H9 (cell line): ENCODE data around the gene ZNF429. TPM values are rescaled to one million over a fixed set of nuclear protein-coding genes. Genes with fewer than 3 reads are reported as not detected.

Experiments used
- DNase-seq: peaks from one replicate; pipeline ENCODE4 v3.0.0-alpha.2; 2017
- H2AFZ ChIP-seq: one replicate; pipeline ENCODE4 v1.6.1; 2013; ENCODE audit warnings: mild to moderate bottlenecking, low read length, control low read depth, moderate library complexity
- H2AK5ac ChIP-seq: 2 replicates; pipeline ENCODE4 v1.6.1; 2013; ENCODE audit warnings: low read length, control low read depth, mixed read lengths; ENCODE audit not compliant: insufficient read length
- H2BK120ac ChIP-seq: one replicate; pipeline ENCODE4 v1.6.1; 2013; ENCODE audit warnings: low read depth, mild to moderate bottlenecking, low read length, control low read depth, inconsistent platforms; ENCODE audit not compliant: poor library complexity, severe bottlenecking
- H2BK12ac ChIP-seq: 2 replicates; pipeline ENCODE4 v1.6.1; 2013; ENCODE audit warnings: low read length, control low read depth, mixed read lengths, low read depth; ENCODE audit not compliant: insufficient read length
- H2BK15ac ChIP-seq: 2 replicates; pipeline ENCODE4 v1.6.1; 2013; ENCODE audit warnings: low read depth, low read length, control low read depth
- H2BK20ac ChIP-seq: one replicate; pipeline ENCODE4 v1.6.1; 2013; ENCODE audit warnings: low read depth, mild to moderate bottlenecking, low read length, control low read depth, inconsistent platforms; ENCODE audit not compliant: poor library complexity, severe bottlenecking
- H2BK5ac ChIP-seq: 2 replicates; pipeline ENCODE4 v1.6.1; 2013; ENCODE audit warnings: low read length, control low read depth, mixed read lengths; ENCODE audit not compliant: insufficient read length
- H3K14ac ChIP-seq: 2 replicates; pipeline ENCODE4 v1.6.1; 2013; ENCODE audit warnings: low read length, control low read depth; ENCODE audit not compliant: insufficient read depth
- H3K18ac ChIP-seq: 2 replicates; pipeline ENCODE4 v1.6.1; 2013; ENCODE audit warnings: low read depth, mild to moderate bottlenecking, mixed read lengths, low read length, control low read depth; ENCODE audit not compliant: insufficient read length
- H3K23ac ChIP-seq: 2 replicates; pipeline ENCODE4 v1.6.1; 2013; ENCODE audit warnings: low read length, control low read depth, mixed read lengths, low read depth; ENCODE audit not compliant: insufficient read length
- H3K23me2 ChIP-seq: 2 replicates; pipeline ENCODE4 v1.6.1; 2013; ENCODE audit warnings: low read depth, mild to moderate bottlenecking, mixed read lengths, low read length, control low read depth; ENCODE audit not compliant: insufficient read length, poor library complexity, severe bottlenecking
- H3K27ac ChIP-seq: 2 replicates; pipeline ENCODE4 v1.5.1; 2013; ENCODE audit warnings: low read length, control low read depth, mixed read lengths, low read depth; ENCODE audit not compliant: insufficient read length
- H3K27me3 ChIP-seq: 2 replicates; pipeline ENCODE4 v1.6.1; 2013; ENCODE audit warnings: low read length, control low read depth, inconsistent platforms; ENCODE audit not compliant: insufficient read depth
- H3K4ac ChIP-seq: 2 replicates; pipeline ENCODE4 v1.6.1; 2013; ENCODE audit warnings: low read depth, mild to moderate bottlenecking, control low read depth, inconsistent platforms, low read length, moderate library complexity
- H3K4me1 ChIP-seq: 2 replicates; pipeline ENCODE4 v1.6.1; 2013; ENCODE audit warnings: low read length, control low read depth, inconsistent platforms; ENCODE audit not compliant: insufficient read depth
- H3K4me2 ChIP-seq: 2 replicates; pipeline ENCODE4 v1.6.1; 2013; ENCODE audit warnings: low read length, control low read depth, mixed read lengths; ENCODE audit not compliant: insufficient read length, insufficient read depth
- H3K56ac ChIP-seq: 2 replicates; pipeline ENCODE4 v1.6.1; 2013; ENCODE audit warnings: low read depth, mild to moderate bottlenecking, mixed read lengths, low read length, control low read depth; ENCODE audit not compliant: insufficient read length
- H3K79me1 ChIP-seq: 2 replicates; pipeline ENCODE4 v1.6.1; 2013; ENCODE audit warnings: low read depth, mild to moderate bottlenecking, moderate library complexity, low read length, control low read depth, inconsistent platforms; ENCODE audit not compliant: insufficient read depth, poor library complexity, severe bottlenecking
- H3K79me2 ChIP-seq: 2 replicates; pipeline ENCODE4 v1.6.1; 2013; ENCODE audit warnings: low read length, control low read depth, inconsistent platforms; ENCODE audit not compliant: insufficient read depth
- H3K9ac ChIP-seq: 2 replicates; pipeline ENCODE4 v1.6.1; 2013; ENCODE audit warnings: low read length, control low read depth, mixed read lengths; ENCODE audit not compliant: insufficient read length; ENCODE audit errors: extremely low read depth
- H3K9me3 ChIP-seq: one replicate; pipeline ENCODE4 v1.6.1; 2013; ENCODE audit warnings: low read depth, low read length, inconsistent platforms; ENCODE audit not compliant: control insufficient read depth
- H3T11ph ChIP-seq: one replicate; pipeline ENCODE4 v1.6.1; 2013; ENCODE audit warnings: mild to moderate bottlenecking, low read length, control low read depth, inconsistent platforms
- H4K20me1 ChIP-seq: one replicate; pipeline ENCODE4 v1.6.1; 2013; ENCODE audit not compliant: control insufficient read depth, insufficient read length, insufficient read depth
- H4K5ac ChIP-seq: 2 replicates; pipeline ENCODE4 v1.6.1; 2013; ENCODE audit warnings: low read depth, mild to moderate bottlenecking, mixed read lengths, low read length, control low read depth; ENCODE audit not compliant: insufficient read length
- H4K8ac ChIP-seq: replicated peaks from 2 replicates; pipeline ENCODE4 v1.6.1; 2013; ENCODE audit warnings: low read length, control low read depth, mixed read lengths, low read depth; ENCODE audit not compliant: insufficient read length
- H4K91ac ChIP-seq: 2 replicates; pipeline ENCODE4 v1.6.1; 2013; ENCODE audit warnings: low read depth, mild to moderate bottlenecking, moderate library complexity, mixed read lengths, low read length, control low read depth; ENCODE audit not compliant: insufficient read length
- H3K27ac Mint-ChIP-seq, 3 experiments: 2 replicates in 2 of 3; 3 replicates in 1 of 3; pipeline ENCODE4 v1.8.0; 2020 to 2021; ENCODE audit warnings: mixed read lengths in 3 of 3, mild to moderate bottlenecking in 1 of 3, moderate library complexity in 1 of 3
- H3K27me3 Mint-ChIP-seq: 2 replicates; pipeline ENCODE4 v1.8.0; 2021; ENCODE audit warnings: low read depth, mild to moderate bottlenecking, moderate library complexity, mixed read lengths
- H3K36me3 Mint-ChIP-seq, 3 experiments: 2 replicates in 2 of 3; 3 replicates in 1 of 3; pipeline ENCODE4 v1.8.0; 2020 to 2021; ENCODE audit warnings: low read depth in 3 of 3, mixed read lengths in 3 of 3; ENCODE audit not compliant: insufficient read depth in 1 of 3
- H3K4me1 Mint-ChIP-seq, 2 experiments: 2 replicates each; pipeline ENCODE4 v1.8.0; 2020; ENCODE audit warnings: mixed read lengths in 2 of 2
- H3K4me3 Mint-ChIP-seq, 2 experiments: 2 replicates in 1 of 2; 3 replicates in 1 of 2; pipeline ENCODE4 v1.8.0; 2020 to 2021; ENCODE audit warnings: mild to moderate bottlenecking in 2 of 2, mixed read lengths in 2 of 2, moderate library complexity in 1 of 2
- H3K9me3 Mint-ChIP-seq, 2 experiments: 2 replicates in 1 of 2; 3 replicates in 1 of 2; pipeline ENCODE4 v1.8.0; 2020; ENCODE audit warnings: mild to moderate bottlenecking in 2 of 2, mixed read lengths in 2 of 2, moderate library complexity in 1 of 2
- CTCF ChIP-seq: fragments of 200-600 bp; sonication (generic); conservative IDR thresholded peaks from 3 replicates; pipeline ENCODE4 v1.8.0; 2021; ENCODE audit warnings: antibody characterized with exemption, mild to moderate bottlenecking
- WGBS: extraction: QIAGEN DNeasy Blood & Tissue Kit; methylation state at CpG from one replicate; pipeline ENCODE4 v1.1.7; 2013; ENCODE audit warnings: missing lambda C conversion rate, low lambda C conversion rate, mixed read lengths; ENCODE audit not compliant: insufficient read length; ENCODE audit errors: extremely low coverage; 5-methylcytosine and 5-hydroxymethylcytosine counted together
- total RNA-seq: library from RNA; stranded (reverse); gene quantifications from 2 replicates; pipeline ENCODE4 v1.2.1, GENCODE V29; 2021

Gene ZNF429
- total RNA-seq, 1 experiment from 2014 or later, result 11.2 TPM

- Histone ChIP-seq H2BK120ac (no peak overlapping the region), H2BK5ac (no peak overlapping the region), H3K56ac (no peak overlapping the region), H4K91ac (no peak overlapping the region), H3K79me1 (no peaks in the 10 kb centered on the region), H3K4me1 (no peaks in the 10 kb centered on the region), H3K4me2 (no peak overlapping the region), H4K20me1 (no peaks in the 10 kb centered on the region), H2BK20ac (no peak overlapping the region), H4K5ac (no peak overlapping the region), H3K27ac (no peak overlapping the region), H2BK15ac (no peak overlapping the region), H3K23ac (no peak overlapping the region), H3K79me2 (no peaks in the 10 kb centered on the region; the same call in 1 of the 2 replicates), H3K9ac (no peak overlapping the region), H4K8ac (no peak overlapping the region), H3K9me3 (peaks cover 24% of the 10 kb centered on the region), H2AFZ (no peak overlapping the region), H3T11ph (no peak overlapping the region), H2BK12ac (no peak overlapping the region), H3K14ac (no peak overlapping the region), H2AK5ac (no peak overlapping the region), H3K27me3 (no peaks in the 10 kb centered on the region), H3K23me2 (no peaks in the 10 kb centered on the region), H3K18ac (no peak overlapping the region), H3K4ac (no peak overlapping the region)
- no peak overlapping the region for H3K27ac Mint-ChIP-seq
- no peak for TF ChIP-seq CTCF
- H3K4me3 Mint-ChIP-seq, result no peak overlapping the region
- H3K36me3 Mint-ChIP-seq, result peaks cover 4 to 6% (median 5%) of the 10 kb centered on the region in 3 experiments; a peak in 5 of 7 replicates
- no CpG with 5 or more reads among the region's 2 CpGs for WGBS
- no peaks in the 10 kb centered on the region for H3K27me3 Mint-ChIP-seq
- peaks cover 0 to 7% of the 10 kb centered on the region in 2 experiments; a peak in 2 of 4 replicates for H3K4me1 Mint-ChIP-seq
- H3K9me3 Mint-ChIP-seq, result peaks cover 72 to 76% of the 10 kb centered on the region in 2 experiments
- DNase-seq, result no peak
These were observed 54.0 kb downstream of the ZNF429 start for GRCh38 chr19:21559444-21559843.
